Prostate gland (tissue), 2 donors: ENCODE results near the gene BHMT2.

Source experiments
- POLR2A ChIP-seq: fragments of 450-650 bp; IDR thresholded peaks from one replicate; pipeline ENCODE4 v1.6.1; 2016; ENCODE audit warnings: antibody characterized with exemption, mild to moderate bottlenecking
- POLR2AphosphoS5 ChIP-seq: sonication (generic); formaldehyde crosslinking; IDR thresholded peaks from one replicate; pipeline ENCODE4 v1.6.1; 2017; ENCODE audit warnings: antibody characterized with exemption
- TF ChIP-seq, protein P1 (sequence below), 4 experiments: fragments of 200-600 bp in 2 of 4; fragments of 450-650 bp in 2 of 4; sonication (generic) in 2 of 4; IDR thresholded peaks; 1 replicate in 3 of 4; 2 replicates in 1 of 4; pipeline ENCODE4 v1.5.1; 2016 to 2019; ENCODE audit warnings: antibody characterized with exemption in 4 of 4, mild to moderate bottlenecking in 2 of 4, moderate library complexity in 2 of 4

GRCh38 chr5:79112703-79113058 lies 43.1 kb downstream of the BHMT2 start:
- TF ChIP-seq, protein P1, sequence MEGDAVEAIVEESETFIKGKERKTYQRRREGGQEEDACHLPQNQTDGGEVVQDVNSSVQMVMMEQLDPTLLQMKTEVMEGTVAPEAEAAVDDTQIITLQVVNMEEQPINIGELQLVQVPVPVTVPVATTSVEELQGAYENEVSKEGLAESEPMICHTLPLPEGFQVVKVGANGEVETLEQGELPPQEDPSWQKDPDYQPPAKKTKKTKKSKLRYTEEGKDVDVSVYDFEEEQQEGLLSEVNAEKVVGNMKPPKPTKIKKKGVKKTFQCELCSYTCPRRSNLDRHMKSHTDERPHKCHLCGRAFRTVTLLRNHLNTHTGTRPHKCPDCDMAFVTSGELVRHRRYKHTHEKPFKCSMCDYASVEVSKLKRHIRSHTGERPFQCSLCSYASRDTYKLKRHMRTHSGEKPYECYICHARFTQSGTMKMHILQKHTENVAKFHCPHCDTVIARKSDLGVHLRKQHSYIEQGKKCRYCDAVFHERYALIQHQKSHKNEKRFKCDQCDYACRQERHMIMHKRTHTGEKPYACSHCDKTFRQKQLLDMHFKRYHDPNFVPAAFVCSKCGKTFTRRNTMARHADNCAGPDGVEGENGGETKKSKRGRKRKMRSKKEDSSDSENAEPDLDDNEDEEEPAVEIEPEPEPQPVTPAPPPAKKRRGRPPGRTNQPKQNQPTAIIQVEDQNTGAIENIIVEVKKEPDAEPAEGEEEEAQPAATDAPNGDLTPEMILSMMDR (IDR thresholded peaks at IDR 0.05): no peak
- TF ChIP-seq POLR2A (no peak), POLR2AphosphoS5 (no peak)
